A549 treated with ZK216348 at 1 μM for 4 hours (cell line): Measurements from ENCODE around the gene SCD5. TPM values are rescaled to one million over a fixed set of nuclear protein-coding genes. Genes with fewer than 3 reads are reported as not detected.

Experiments
- total RNA-seq: library from RNA; stranded (reverse); fragments of 200-300 nt; extraction: Qiagen RNA extraction; gene quantifications from 5 replicates; pipeline ENCODE4 v1.2.3, GENCODE V29; 2022; ENCODE audit warnings: low read depth

Gene SCD5
- total RNA-seq: 5.4 to 8.4 TPM (median 7.3 TPM) in 5 replicates

DNA sequence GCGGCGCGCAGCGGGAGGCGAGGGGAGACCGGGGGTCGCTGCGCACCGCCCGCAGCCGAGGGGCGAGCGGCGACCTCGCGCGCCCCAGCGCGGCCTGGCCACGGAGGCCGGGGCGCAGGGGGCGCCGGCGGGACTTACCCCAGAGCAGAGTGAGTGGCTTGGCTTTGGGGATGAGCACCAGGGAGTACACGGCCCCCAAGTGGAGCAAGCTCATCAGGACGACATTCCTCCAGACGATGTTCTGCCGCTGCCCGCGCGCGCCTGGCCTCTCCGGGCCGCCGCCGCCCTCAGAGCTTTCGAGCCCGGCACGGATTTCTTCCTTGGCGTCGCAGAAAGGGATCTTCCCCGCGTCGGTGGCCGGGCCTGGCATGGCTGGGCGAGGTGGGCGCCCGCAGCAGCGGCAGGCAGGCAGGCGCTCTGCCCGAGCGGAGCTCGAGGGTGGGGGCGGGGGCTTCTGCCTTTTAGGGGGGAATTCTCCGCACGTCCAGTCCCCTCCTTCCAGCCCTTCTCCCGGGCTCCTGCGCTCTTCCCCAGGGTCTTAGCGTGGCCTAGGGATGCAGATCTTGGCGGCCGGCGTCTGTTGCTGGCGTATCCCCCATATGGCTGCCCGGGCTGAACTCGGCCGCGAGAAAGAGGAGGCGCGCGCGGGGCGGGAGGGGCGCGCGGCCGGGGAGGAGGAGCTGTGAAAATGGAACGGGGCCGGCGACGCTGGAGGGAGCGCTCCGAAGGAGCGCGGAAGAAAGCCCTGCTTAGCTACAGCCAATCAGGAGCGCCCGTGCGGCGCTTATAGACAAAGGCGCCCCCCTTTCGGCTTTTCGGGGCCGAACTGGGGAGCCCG, at the start of gene SCD5:
TSS of gene SCD5 (minus strand) at position 629 of the 838 bp plus-strand sequence. CDS start at position 370, 259 bp downstream.

Other genes with a start within 250 kb of the SCD5 start
- 0.53 to 1.2 TPM (median 1.0 TPM) in 5 replicates for gene TMEM150C, start 236.8 kb downstream of the SCD5 start, total RNA-seq
- gene SEC31A, start 92.4 kb upstream of the SCD5 start, total RNA-seq: 79.5 to 92.0 TPM (median 81.0 TPM) in 5 replicates
- 1.2 to 2.2 TPM (median 2.0 TPM) in 5 replicates for gene THAP9, start 101.9 kb upstream of the SCD5 start, total RNA-seq
- gene LIN54, start 212.0 kb upstream of the SCD5 start, total RNA-seq: 5.1 to 8.2 TPM (median 7.7 TPM) in 5 replicates
- gene COPS4, start 236.4 kb upstream of the SCD5 start, total RNA-seq: 23.0 to 44.3 TPM (median 24.5 TPM) in 5 replicates